ENCODE results near the gene TMA16.

- no peak for TF ChIP-seq CTCF (IDR thresholded peaks at IDR 0.05)
- no peak for TF ChIP-seq POLR2AphosphoS5 (IDR thresholded peaks at IDR 0.05)
- TF ChIP-seq POLR2A (IDR thresholded peaks at IDR 0.05), result no peak
Measured at GRCh38 chr4:163447481-163447880, 47.0 kb upstream of the TMA16 start.
